PC-9 (cell line): Measurements from ENCODE around the gene WBP1.

Source experiments
- CTCF ChIP-seq: fragments of 200-600 bp; sonication (generic); conservative IDR thresholded peaks from 2 replicates; pipeline ENCODE4 v1.6.1; 2017; ENCODE audit warnings: mixed run types, antibody characterized with exemption, mild to moderate bottlenecking, moderate library complexity
- EZH2 ChIP-seq: fragments of 200-600 bp; sonication (generic); IDR thresholded peaks from 2 replicates; pipeline ENCODE4 v1.8.0; 2017; ENCODE audit warnings: antibody characterized with exemption, low read depth

- TF ChIP-seq CTCF: no peak
- no peak for TF ChIP-seq EZH2
These were observed 598 bp upstream of the WBP1 start for GRCh38 chr2:74457549-74458131.
